Left lung (tissue), 14 donors: ENCODE measurements around the gene ABHD2. TPM values are rescaled to one million over a fixed set of nuclear protein-coding genes. Genes with fewer than 3 reads are reported as not detected.
A peak's percentile ranks its signal among the peaks of the same experiment; 100 is the strongest.

Experiments
- ATAC-seq: fragments of 200-7000 bp; cut with Tn5 transposase; one replicate; pipeline ENCODE4 v1.9.1; 2020; ENCODE audit warnings: moderate library complexity
- DNase-seq, 4 donors: peaks; one replicate each; pipeline ENCODE4 v3.0.0-alpha.2; 2013 to 2020
- H3K27ac ChIP-seq, 2 donors: fragments of 200-600 bp; sonication (generic) in 1 of 2; one replicate each; pipeline versions ENCODE4 v1.5.0 to v1.8.0; 2020 to 2021
- H3K27me3 ChIP-seq, 2 donors: fragments of 200-600 bp; sonication (generic) in 1 of 2; one replicate each; pipeline versions ENCODE4 v1.5.0 to v1.8.0; 2020 to 2021
- H3K36me3 ChIP-seq, 2 donors: fragments of 200-600 bp; sonication (generic) in 1 of 2; one replicate each; pipeline versions ENCODE4 v1.5.0 to v1.8.0; 2020 to 2021
- H3K4me1 ChIP-seq, 2 donors: fragments of 200-600 bp; one replicate each; pipeline ENCODE4 v1.8.0; 2021
- H3K4me3 ChIP-seq, 2 donors: fragments of 200-600 bp; sonication (generic) in 1 of 2; one replicate each; pipeline versions ENCODE4 v1.5.0 to v1.8.0; 2020 to 2021; ENCODE audit warnings: mild to moderate bottlenecking in 1 of 2
- H3K9me3 ChIP-seq, 2 donors: fragments of 200-600 bp; sonication (generic) in 1 of 2; one replicate each; pipeline versions ENCODE4 v1.5.0 to v1.8.0; 2020 to 2021
- CTCF ChIP-seq, 2 donors: fragments of 200-600 bp; sonication (generic) in 1 of 2; IDR thresholded peaks; one replicate each; pipeline versions ENCODE4 v1.5.0 to v1.8.0; 2021; ENCODE audit warnings: antibody characterized with exemption in 2 of 2
- intact Hi-C, 2 donors: fragments of 100-400 bp; cut with DNase I; formaldehyde crosslinking; loops; one replicate each; pipeline versions ENCODE4 v1.11.2 to v1.14.2; 2022
- long read RNA-seq, 12 donors: library from polyadenylated mRNA in 2 of 12; unstranded in 2 of 12; transcript quantifications; one replicate each; pipeline ENCODE4 v2.0.0 and lab custom pipeline, GENCODE V29; 2019 to 2026
- polyA plus RNA-seq, 6 donors: library from polyadenylated mRNA; unstranded; fragments of 120-200 nt; gene quantifications; one replicate each; pipeline ENCODE4 v1.2.1, GENCODE V29; 2013; ENCODE audit not compliant: insufficient read length in 6 of 6
- total RNA-seq, 2 donors: library from RNA; stranded (reverse); fragmentation: NEBNext Ultra II Directional; extraction: Animal tissue kit (Norgen Biotek cat#: 25700); gene quantifications; one replicate each; pipeline ENCODE4 v1.2.1, GENCODE V29; 2021
- donor health status: DM: no; HTN: yes; CAD: no.
- donor health status: DM: no; HTN: no; CAD: no.

The ABHD2 gene
- total RNA-seq (100 to 1,000 TPM; 214 to 231 TPM), polyA plus RNA-seq (10 to 100 TPM; 35.4 to 51.1 (median 45.2) TPM)
- long read RNA-seq, donor 1, full-length matches to known transcripts = 6 of 17 reads
- long read RNA-seq, donor 1, partial matches to known transcripts = 11 of 17 reads
- long read RNA-seq, donor 1, other reads (novel, unspliced or antisense) = 0 of 17 reads
- long read RNA-seq, donor 2, full-length matches to known transcripts = 6 of 12 reads
- long read RNA-seq, donor 2, partial matches to known transcripts = 6 of 12 reads
- long read RNA-seq, donor 2, other reads (novel, unspliced or antisense) = 0 of 12 reads
- long read RNA-seq, donor 3, full-length matches to known transcripts = 1 of 1 reads
- long read RNA-seq, donor 3, partial matches to known transcripts = 0 of 1 reads
- long read RNA-seq, donor 3, other reads (novel, unspliced or antisense) = 0 of 1 reads
- long read RNA-seq, donor 4, full-length matches to known transcripts = 8 of 16 reads
- long read RNA-seq, donor 4, partial matches to known transcripts = 0 of 16 reads
- long read RNA-seq, donor 4, other reads (novel, unspliced or antisense) = 8 of 16 reads
- long read RNA-seq, donor 5, full-length matches to known transcripts = 7 of 50 reads
- long read RNA-seq, donor 5, partial matches to known transcripts = 43 of 50 reads
- long read RNA-seq, donor 5, other reads (novel, unspliced or antisense) = 0 of 50 reads
- long read RNA-seq, donor 6, full-length matches to known transcripts = 2 of 7 reads
- long read RNA-seq, donor 6, partial matches to known transcripts = 5 of 7 reads
- long read RNA-seq, donor 6, other reads (novel, unspliced or antisense) = 0 of 7 reads
- long read RNA-seq, donor 7, full-length matches to known transcripts = 2 of 2 reads
- long read RNA-seq, donor 7, partial matches to known transcripts = 0 of 2 reads
- long read RNA-seq, donor 7, other reads (novel, unspliced or antisense) = 0 of 2 reads
- long read RNA-seq, donor 8, full-length matches to known transcripts = 4 of 9 reads
- long read RNA-seq, donor 8, partial matches to known transcripts = 5 of 9 reads
- long read RNA-seq, donor 8, other reads (novel, unspliced or antisense) = 0 of 9 reads
- long read RNA-seq, donor 9 = 0 reads
- long read RNA-seq, donor 10, full-length matches to known transcripts = 23 of 27 reads
- long read RNA-seq, donor 10, partial matches to known transcripts = 1 of 27 reads
- long read RNA-seq, donor 10, other reads (novel, unspliced or antisense) = 3 of 27 reads
- long read RNA-seq, donor 11 = 0 reads
- long read RNA-seq, donor 12, full-length matches to known transcripts = 5 of 10 reads
- long read RNA-seq, donor 12, partial matches to known transcripts = 5 of 10 reads
- long read RNA-seq, donor 12, other reads (novel, unspliced or antisense) = 0 of 10 reads

- peak; percentile 97 to 100 (median 99) for DNase-seq
- Histone ChIP-seq H3K9me3 (no peaks in the 10 kb centered on the region), H3K27ac (peak within 1 kb of the TSS; percentile 84 to 90), H3K4me3 (peak within 1 kb of the TSS; percentile 79 to 85), H3K27me3 (no peaks in the 10 kb centered on the region), H3K4me1 (peaks cover 18 to 50% of the 10 kb centered on the region in 2 donors), H3K36me3 (no peaks in the 10 kb centered on the region)
- no peak for TF ChIP-seq CTCF (IDR thresholded peaks at IDR 0.05)
- intact Hi-C loops = no loop called here
- peak; percentile 90 for ATAC-seq
Measured at GRCh38 chr15:89087830-89088604, at the start of gene ABHD2. TSS of gene ABHD2 (plus strand) at chr15:89088456. CDS start at chr15:89116328, 27,872 bp downstream.

GRCh38 chr15:89039142-89039541 is 49.1 kb upstream of the ABHD2 start:
- Histone ChIP-seq H3K27me3 (peaks cover 0 to 20% of the 10 kb centered on the region in 2 donors), H3K4me3 (no peak overlapping the region), H3K36me3 (no peaks in the 10 kb centered on the region), H3K4me1 (no peaks in the 10 kb centered on the region), H3K9me3 (no peaks in the 10 kb centered on the region), H3K27ac (no peak overlapping the region)
- TF ChIP-seq CTCF (IDR thresholded peaks at IDR 0.05) = no peak
- ATAC-seq = no peak
- no peak for DNase-seq
- intact Hi-C loops = no loop called here

- DNase-seq (no peak), ATAC-seq (no peak)
- TF ChIP-seq CTCF (IDR thresholded peaks at IDR 0.05) = no peak
- no peak overlapping the region for H3K4me3 ChIP-seq
- intact Hi-C loops = no loop called here
- H3K4me1 ChIP-seq = no peaks in the 10 kb centered on the region
- no peaks in the 10 kb centered on the region for H3K9me3 ChIP-seq
- H3K27ac ChIP-seq = no peak overlapping the region
- no peaks in the 10 kb centered on the region for H3K36me3 ChIP-seq
- peaks cover 0 to 20% of the 10 kb centered on the region in 2 donors for H3K27me3 ChIP-seq
Measured at GRCh38 chr15:89041507-89041906, 46.7 kb upstream of the ABHD2 start.

- Histone ChIP-seq H3K36me3 (no peaks in the 10 kb centered on the region), H3K27me3 (peaks cover 0 to 16% of the 10 kb centered on the region in 2 donors), H3K9me3 (no peaks in the 10 kb centered on the region), H3K4me3 (no peak overlapping the region), H3K27ac (no peak overlapping the region), H3K4me1 (no peaks in the 10 kb centered on the region)
- no peak for ATAC-seq
- intact Hi-C loops = no loop called here
- no peak for DNase-seq
- TF ChIP-seq CTCF (IDR thresholded peaks at IDR 0.05) = no peak
Measured at GRCh38 chr15:89042387-89042786, 45.9 kb upstream of the ABHD2 start.
